Chondrocyte (in vitro differentiated cells): ENCODE measurements around the gene WBP1L. TPM values are rescaled to one million over a fixed set of nuclear protein-coding genes. Genes with fewer than 3 reads are reported as not detected.

Experiments
- DNase-seq: peaks from one replicate; pipeline ENCODE4 v3.0.0; 2021; ENCODE audit warnings: mixed read lengths, low spot score
- H3K27ac Mint-ChIP-seq: one replicate; pipeline ENCODE4 v1.8.0; 2021; ENCODE audit warnings: mild to moderate bottlenecking, moderate library complexity, mixed read lengths; ENCODE audit not compliant: unreplicated experiment
- H3K27me3 Mint-ChIP-seq: 2 replicates; pipeline ENCODE4 v1.8.0; 2021; ENCODE audit warnings: low read depth, mixed read lengths
- H3K36me3 Mint-ChIP-seq: 2 replicates; pipeline ENCODE4 v1.8.0; 2021; ENCODE audit warnings: low read depth, mixed read lengths
- H3K4me1 Mint-ChIP-seq: 2 replicates; pipeline ENCODE4 v1.8.0; 2021; ENCODE audit warnings: low read depth, mild to moderate bottlenecking, mixed read lengths
- H3K4me3 Mint-ChIP-seq: one replicate; pipeline ENCODE4 v1.8.0; 2021; ENCODE audit warnings: mild to moderate bottlenecking, moderate library complexity, mixed read lengths; ENCODE audit not compliant: unreplicated experiment
- H3K9me3 Mint-ChIP-seq: 2 replicates; pipeline ENCODE4 v1.8.0; 2021; ENCODE audit warnings: low read depth, mixed read lengths
- total RNA-seq: library from RNA; stranded (reverse); gene quantifications from 3 replicates; pipeline ENCODE4 v1.2.1, GENCODE V29; 2021
- TF ChIP-seq, protein P1 (sequence below): fragments of 200-600 bp; sonication (generic); IDR thresholded peaks from 2 replicates; pipeline ENCODE4 v1.5.0; 2021; ENCODE audit warnings: antibody characterized with exemption, mild to moderate bottlenecking, moderate library complexity

Gene WBP1L
- total RNA-seq, 1 donor from 2014 or later, result 95.3 TPM

DNA sequence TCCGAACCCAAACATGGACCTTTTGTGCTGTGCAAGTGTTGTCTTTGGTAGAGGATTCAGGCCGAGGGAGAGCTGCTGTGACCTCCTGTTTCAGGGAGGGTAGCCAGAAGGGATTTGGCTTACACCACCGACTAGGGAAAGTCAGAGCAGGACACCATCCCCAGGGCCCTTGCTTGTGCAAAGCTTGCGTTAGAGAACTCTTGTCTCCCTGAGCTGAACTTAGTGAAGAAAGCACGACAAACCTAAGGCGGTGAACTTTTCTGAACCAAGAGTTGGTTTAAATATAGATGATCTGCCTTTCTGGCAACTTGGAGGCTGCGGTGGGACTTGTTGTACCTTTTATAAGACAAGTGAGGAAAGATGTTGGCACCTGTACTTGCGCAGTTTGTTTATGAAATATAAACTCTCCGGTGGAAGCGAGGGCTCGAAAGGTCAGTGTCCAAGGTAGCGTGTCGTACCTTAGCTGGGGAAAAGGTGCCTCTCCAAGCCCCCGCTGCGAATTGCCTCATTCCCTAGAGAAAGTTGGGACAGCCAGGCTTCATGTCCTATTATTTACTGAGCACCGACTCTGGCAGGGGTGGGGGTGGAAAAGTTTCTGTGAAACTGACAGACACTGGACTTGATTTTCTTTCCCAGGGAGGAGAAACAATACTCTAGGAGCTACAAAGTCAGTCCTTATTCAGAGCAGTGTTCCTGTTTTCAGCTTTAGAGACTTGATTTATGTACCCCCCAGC lies 31.6 kb downstream of the WBP1L start:
- Mint-ChIP-seq H3K36me3 (peaks cover 4% of the 10 kb centered on the region), H3K4me1 (peaks cover 85% of the 10 kb centered on the region), H3K27me3 (no peaks in the 10 kb centered on the region), H3K27ac (peak overlapping the region; percentile 98), H3K9me3 (no peaks in the 10 kb centered on the region), H3K4me3 (peak overlapping the region; percentile 85)
- DNase-seq, result no peak
- TF ChIP-seq, protein P1, sequence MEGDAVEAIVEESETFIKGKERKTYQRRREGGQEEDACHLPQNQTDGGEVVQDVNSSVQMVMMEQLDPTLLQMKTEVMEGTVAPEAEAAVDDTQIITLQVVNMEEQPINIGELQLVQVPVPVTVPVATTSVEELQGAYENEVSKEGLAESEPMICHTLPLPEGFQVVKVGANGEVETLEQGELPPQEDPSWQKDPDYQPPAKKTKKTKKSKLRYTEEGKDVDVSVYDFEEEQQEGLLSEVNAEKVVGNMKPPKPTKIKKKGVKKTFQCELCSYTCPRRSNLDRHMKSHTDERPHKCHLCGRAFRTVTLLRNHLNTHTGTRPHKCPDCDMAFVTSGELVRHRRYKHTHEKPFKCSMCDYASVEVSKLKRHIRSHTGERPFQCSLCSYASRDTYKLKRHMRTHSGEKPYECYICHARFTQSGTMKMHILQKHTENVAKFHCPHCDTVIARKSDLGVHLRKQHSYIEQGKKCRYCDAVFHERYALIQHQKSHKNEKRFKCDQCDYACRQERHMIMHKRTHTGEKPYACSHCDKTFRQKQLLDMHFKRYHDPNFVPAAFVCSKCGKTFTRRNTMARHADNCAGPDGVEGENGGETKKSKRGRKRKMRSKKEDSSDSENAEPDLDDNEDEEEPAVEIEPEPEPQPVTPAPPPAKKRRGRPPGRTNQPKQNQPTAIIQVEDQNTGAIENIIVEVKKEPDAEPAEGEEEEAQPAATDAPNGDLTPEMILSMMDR, result no peak

DNA sequence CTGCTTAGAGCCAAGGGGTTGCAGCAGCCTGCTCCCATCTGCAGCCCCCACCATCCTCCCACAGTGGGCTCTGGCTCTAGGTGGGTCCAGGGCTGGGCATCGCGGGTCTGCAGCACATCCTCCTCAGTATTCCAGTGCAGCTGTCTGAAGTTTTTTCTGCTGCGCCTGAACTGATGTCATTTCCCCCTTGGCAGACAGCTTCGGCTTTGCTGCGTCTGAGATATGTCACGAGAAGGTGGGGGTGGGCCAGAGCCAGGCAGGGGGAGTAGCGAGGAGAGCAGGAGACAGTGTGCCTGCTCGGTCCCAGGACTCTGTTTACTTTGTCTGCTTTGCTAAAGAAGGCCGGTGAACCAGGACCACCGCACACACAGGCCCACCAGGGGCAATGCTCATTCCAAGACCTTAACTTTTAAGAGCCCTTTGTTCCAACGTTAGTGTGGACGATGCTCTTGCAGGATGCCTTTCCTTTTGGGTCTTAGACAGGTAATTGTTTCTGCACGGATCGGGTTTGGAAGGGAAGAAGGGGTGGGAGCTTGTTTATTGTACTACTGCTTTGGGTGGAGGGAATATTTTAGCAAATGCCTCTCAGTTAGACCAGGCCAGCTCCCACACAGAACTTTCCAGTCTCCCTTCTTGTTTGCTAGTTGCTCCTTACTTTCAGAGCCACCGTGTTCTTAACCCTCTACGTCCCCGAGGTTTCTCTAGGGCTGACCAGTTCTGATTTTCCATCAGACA lies 32.4 kb downstream of the WBP1L start:
- peak overlapping the region; percentile 85 for H3K4me3 Mint-ChIP-seq
- TF ChIP-seq, protein P1, result no peak
- H3K9me3 Mint-ChIP-seq, result no peaks in the 10 kb centered on the region
- DNase-seq, result no peak
- H3K27me3 Mint-ChIP-seq, result no peaks in the 10 kb centered on the region
- H3K36me3 Mint-ChIP-seq, result peaks cover 4% of the 10 kb centered on the region
- peak overlapping the region; percentile 98 for H3K27ac Mint-ChIP-seq
- peaks cover 85% of the 10 kb centered on the region for H3K4me1 Mint-ChIP-seq

DNA sequence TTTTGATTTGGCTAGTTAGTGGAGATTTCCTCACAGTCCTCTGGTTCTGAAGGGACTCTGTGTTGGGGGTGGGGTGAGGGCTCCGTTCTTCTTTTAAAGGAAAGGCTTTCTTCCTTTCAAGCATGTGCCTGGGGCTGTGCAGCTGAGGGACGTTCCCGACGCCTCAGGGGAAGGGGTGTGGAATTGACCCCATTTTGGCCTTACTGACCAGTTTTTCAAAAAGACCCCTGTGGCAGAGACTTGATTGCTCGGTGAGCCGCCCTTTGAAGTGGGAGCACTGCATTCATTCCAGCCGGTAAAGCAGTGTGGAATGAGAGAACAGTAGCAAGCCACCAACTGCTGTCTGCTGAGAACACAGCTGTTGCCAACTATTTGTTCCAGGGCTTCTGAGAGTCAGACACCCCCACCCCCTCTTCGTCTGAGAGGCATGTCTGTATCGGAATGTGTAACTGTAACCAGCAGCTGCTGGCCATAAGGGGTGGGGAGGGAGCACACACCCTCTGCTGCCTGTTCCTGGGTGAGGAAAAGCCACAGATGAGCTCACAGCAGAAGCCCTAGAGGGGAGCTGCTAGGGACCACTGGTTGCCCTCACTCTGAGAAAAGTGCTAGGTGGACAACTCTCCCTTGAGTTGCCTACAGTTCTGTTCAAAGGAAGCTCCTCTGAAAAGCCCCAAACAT lies 33.2 kb downstream of the WBP1L start:
- Mint-ChIP-seq H3K4me1 (peaks cover 92% of the 10 kb centered on the region), H3K27me3 (no peaks in the 10 kb centered on the region), H3K27ac (peak overlapping the region; percentile 98), H3K4me3 (peak overlapping the region; percentile 85), H3K9me3 (no peaks in the 10 kb centered on the region), H3K36me3 (peaks cover 6% of the 10 kb centered on the region)
- TF ChIP-seq, protein P1, result no peak
- no peak for DNase-seq

DNA sequence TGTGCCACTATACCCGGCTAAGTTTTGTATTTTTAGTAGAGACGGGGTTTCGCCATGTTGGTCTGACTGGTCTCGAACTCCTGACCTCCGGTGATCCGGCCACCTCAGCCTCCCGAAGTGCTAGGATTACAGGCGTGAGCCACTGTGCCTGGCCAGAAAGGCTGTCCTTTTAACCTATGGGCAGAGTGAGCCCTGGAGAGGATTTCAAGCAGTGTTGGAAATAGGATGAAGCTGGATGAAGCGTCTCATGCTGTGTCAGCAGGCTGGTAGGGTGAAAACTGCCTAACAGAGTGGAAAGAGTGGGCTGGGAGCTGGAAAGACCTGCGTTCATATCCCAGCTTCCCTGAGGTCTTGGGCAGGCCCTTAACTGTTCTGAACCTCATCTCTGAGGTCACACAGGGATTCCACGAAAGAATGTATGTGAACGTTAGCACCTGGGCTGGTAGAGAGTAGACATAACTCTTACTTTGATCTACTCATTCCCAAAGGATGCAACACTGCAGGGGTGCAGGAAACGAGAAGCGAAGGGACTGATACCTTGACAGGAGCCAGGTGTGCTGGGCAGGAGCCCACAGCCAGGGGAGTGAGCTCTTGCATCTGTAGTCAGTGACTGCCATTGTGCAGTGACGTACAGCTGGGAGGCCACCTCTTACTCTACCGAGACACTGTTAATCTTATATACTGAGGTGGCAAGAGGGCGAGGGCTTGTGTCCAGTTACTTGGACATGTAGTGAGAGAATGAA lies 34.1 kb downstream of the WBP1L start:
- peak overlapping the region; percentile 85 for H3K4me3 Mint-ChIP-seq
- no peak for DNase-seq
- TF ChIP-seq, protein P1, result no peak
- H3K36me3 Mint-ChIP-seq, result peaks cover 6% of the 10 kb centered on the region
- peak overlapping the region; percentile 98 for H3K27ac Mint-ChIP-seq
- no peaks in the 10 kb centered on the region for H3K27me3 Mint-ChIP-seq
- H3K9me3 Mint-ChIP-seq, result no peaks in the 10 kb centered on the region
- peaks cover 97% of the 10 kb centered on the region for H3K4me1 Mint-ChIP-seq

DNA sequence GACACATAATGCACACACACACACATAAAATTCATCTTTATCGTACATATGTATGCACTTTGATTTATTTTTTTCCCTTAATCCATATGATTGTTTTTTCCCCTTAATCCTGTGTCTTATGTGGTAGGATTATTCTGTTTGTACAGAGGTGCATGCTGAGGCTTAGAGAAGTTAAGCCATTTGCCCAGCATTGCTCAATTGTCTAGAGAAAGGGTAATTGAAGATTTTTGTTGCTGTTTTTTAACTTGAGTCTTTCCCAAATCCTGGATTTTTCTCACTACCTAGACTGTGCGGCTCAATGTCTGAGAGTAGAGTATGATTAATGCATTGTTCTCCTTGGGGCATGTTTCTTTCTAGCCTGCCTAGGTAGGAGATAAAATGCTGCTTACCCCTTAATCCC lies 35.0 kb downstream of the WBP1L start:
- DNase-seq, result no peak
- H3K4me1 Mint-ChIP-seq, result peaks cover 97% of the 10 kb centered on the region
- peaks cover 6% of the 10 kb centered on the region for H3K36me3 Mint-ChIP-seq
- H3K4me3 Mint-ChIP-seq, result peak overlapping the region; percentile 85
- H3K27me3 Mint-ChIP-seq, result no peaks in the 10 kb centered on the region
- TF ChIP-seq, protein P1, result no peak
- H3K27ac Mint-ChIP-seq, result peak overlapping the region; percentile 98
- H3K9me3 Mint-ChIP-seq, result no peaks in the 10 kb centered on the region
